K562 (cell line): ENCODE measurements around the gene TFDP1.

Source experiments
- FOSL1 ChIP-seq: fragments of 200-800 bp; sonication (Bioruptor generic); conservative IDR thresholded peaks from 2 replicates; pipeline ENCODE4 v1.6.1; 2016; ENCODE audit warnings: missing genetic modification characterization, missing compliant biosample characterization
- HNRNPH1 ChIP-seq: fragments of 200-400 bp; formaldehyde crosslinking; optimal IDR thresholded peaks from 2 replicates; pipeline ENCODE3; 2017; ENCODE audit warnings: low read depth, mild to moderate bottlenecking, low read length, moderate library complexity
- JUN ChIP-seq, 2 experiments: sonication (generic) in 1 of 2; formaldehyde crosslinking in 1 of 2; IDR thresholded peaks; 2 replicates each; pipeline versions ENCODE4 v1.6.1 to v1.8.0; 2012 to 2022; ENCODE audit warnings: borderline replicate concordance in 2 of 2, mild to moderate bottlenecking in 2 of 2, improper control_type of control experiment in 1 of 2, low read depth in 1 of 2, low read length in 1 of 2, missing genetic modification reagents in 1 of 2
- OTX1 ChIP-seq: fragments of 450-650 bp; formaldehyde crosslinking; IDR thresholded peaks from 2 replicates; pipeline ENCODE4 v1.4.0; 2022; ENCODE audit warnings: mild to moderate bottlenecking
- RAD21 ChIP-seq, 2 experiments: fragments of 250-450 bp in 1 of 2; fragments of 450-650 bp in 1 of 2; sonication (Bioruptor Pico) in 1 of 2; formaldehyde crosslinking in 1 of 2; IDR thresholded peaks in 1 of 2; conservative IDR thresholded peaks in 1 of 2; 2 replicates each; pipeline versions ENCODE4 v1.4.0 to v1.8.0; 2020 to 2022; ENCODE audit warnings: mild to moderate bottlenecking in 2 of 2, moderate library complexity in 1 of 2
- RFX5 ChIP-seq: IDR thresholded peaks from 2 replicates; pipeline ENCODE4 v1.6.1; 2011; ENCODE audit warnings: low read depth, mild to moderate bottlenecking, improper control_type of control experiment, low read length
- ZKSCAN1 ChIP-seq: fragments of 150-350 bp; IDR thresholded peaks from 2 replicates; pipeline ENCODE4 v1.6.1; 2016; ENCODE audit warnings: low read depth, low read length
- ZNF217 ChIP-seq: sonication (generic); formaldehyde crosslinking; IDR thresholded peaks from 2 replicates; pipeline ENCODE4 v1.8.0; 2022; ENCODE audit warnings: mild to moderate bottlenecking, missing genetic modification reagents
- ZZZ3 ChIP-seq: fragments of 450-650 bp; IDR thresholded peaks from 2 replicates; pipeline ENCODE4 v1.6.1; 2016; ENCODE audit warnings: antibody characterized with exemption, mild to moderate bottlenecking, moderate library complexity
- TF ChIP-seq, protein P1 (sequence below), 3 experiments: IDR thresholded peaks in 2 of 3; conservative IDR thresholded peaks in 1 of 3; 2 replicates each; pipeline ENCODE4 v1.5.1; 2011 to 2012; ENCODE audit warnings: low read length in 3 of 3, mild to moderate bottlenecking in 3 of 3, control low read depth in 2 of 3, improper control_type of control experiment in 1 of 3, inconsistent platforms in 1 of 3, low read depth in 1 of 3, mixed read lengths in 1 of 3, moderate library complexity in 1 of 3; ENCODE audit not compliant: insufficient read depth in 2 of 3
- TF ChIP-seq, protein P2 (sequence below): sonication (generic); formaldehyde crosslinking; IDR thresholded peaks from 2 replicates; pipeline ENCODE4 v1.5.0; 2020; ENCODE audit warnings: missing genetic modification reagents

DNA sequence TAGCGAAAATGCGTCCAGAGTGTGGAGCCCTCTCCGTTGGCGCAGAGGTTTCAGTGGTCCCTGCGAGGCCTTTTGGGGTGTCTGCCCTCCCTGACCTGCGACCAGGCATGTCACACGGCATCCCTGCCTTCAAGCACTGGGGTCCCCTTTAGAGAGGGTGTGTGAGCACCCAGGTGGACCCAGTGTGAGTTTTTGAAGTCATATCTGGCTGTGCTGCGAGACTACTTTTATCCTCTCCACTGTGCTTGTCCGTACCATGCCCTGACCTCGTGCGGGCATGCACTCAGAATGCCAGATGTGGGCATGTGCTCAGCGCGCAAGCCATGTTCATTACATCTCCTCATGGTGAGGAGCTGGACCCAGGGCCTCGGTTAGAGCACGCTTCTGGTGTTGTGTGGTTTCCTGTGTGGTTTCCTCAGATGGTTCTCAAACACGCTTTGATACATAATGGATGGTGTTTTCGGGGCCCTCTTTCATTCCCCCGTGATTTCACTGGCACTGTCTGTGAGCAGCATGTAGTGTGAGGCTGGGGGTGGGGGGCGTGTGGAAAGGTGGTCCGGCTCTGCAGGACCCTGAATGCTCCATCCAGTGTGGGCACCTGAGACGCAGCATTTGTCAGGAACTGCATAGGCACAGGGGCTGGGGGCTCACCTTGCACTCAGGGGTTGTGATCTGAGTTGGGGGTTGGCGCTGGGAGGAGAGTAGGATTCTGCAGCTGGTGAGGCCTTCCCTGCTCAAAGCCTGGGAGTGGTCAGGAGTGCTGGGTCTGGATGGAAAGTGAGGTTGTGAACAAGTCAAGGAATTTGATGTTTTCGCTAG lies 2.3 kb downstream of the TFDP1 start:
- TF ChIP-seq RAD21 (CRISPR knock-in tag; conservative IDR thresholded peaks at IDR 0.05 in 1 of 2, IDR thresholded peaks at IDR 0.05 in 1 of 2) (no peak), ZKSCAN1 (no peak), OTX1 (no peak), FOSL1 (no peak), RFX5 (no peak), HNRNPH1 (no peak), ZZZ3 (no peak), ZNF217 (no peak), JUN (IDR thresholded peaks at IDR 0.05; ENCODE audit: borderline replicate concordance, low read depth, low read length) (no peak), JUN (CRISPR knock-in tag; IDR thresholded peaks at IDR 0.05; ENCODE audit: borderline replicate concordance) (no peak)
- TF ChIP-seq, protein P1, sequence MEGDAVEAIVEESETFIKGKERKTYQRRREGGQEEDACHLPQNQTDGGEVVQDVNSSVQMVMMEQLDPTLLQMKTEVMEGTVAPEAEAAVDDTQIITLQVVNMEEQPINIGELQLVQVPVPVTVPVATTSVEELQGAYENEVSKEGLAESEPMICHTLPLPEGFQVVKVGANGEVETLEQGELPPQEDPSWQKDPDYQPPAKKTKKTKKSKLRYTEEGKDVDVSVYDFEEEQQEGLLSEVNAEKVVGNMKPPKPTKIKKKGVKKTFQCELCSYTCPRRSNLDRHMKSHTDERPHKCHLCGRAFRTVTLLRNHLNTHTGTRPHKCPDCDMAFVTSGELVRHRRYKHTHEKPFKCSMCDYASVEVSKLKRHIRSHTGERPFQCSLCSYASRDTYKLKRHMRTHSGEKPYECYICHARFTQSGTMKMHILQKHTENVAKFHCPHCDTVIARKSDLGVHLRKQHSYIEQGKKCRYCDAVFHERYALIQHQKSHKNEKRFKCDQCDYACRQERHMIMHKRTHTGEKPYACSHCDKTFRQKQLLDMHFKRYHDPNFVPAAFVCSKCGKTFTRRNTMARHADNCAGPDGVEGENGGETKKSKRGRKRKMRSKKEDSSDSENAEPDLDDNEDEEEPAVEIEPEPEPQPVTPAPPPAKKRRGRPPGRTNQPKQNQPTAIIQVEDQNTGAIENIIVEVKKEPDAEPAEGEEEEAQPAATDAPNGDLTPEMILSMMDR (IDR thresholded peaks at IDR 0.05 in 2 of 3, conservative IDR thresholded peaks at IDR 0.05 in 1 of 3; ENCODE audit: insufficient read depth in 2 of 3, low read depth in 1 of 3, low read length in 3 of 3) = no peak
- TF ChIP-seq, protein P2, sequence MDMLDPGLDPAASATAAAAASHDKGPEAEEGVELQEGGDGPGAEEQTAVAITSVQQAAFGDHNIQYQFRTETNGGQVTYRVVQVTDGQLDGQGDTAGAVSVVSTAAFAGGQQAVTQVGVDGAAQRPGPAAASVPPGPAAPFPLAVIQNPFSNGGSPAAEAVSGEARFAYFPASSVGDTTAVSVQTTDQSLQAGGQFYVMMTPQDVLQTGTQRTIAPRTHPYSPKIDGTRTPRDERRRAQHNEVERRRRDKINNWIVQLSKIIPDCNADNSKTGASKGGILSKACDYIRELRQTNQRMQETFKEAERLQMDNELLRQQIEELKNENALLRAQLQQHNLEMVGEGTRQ (CRISPR knock-in tag) = no peak
